HUES6 (cell line): ENCODE data around the gene KLHL17.

Experiments used
- H3K27ac ChIP-seq: 2 replicates; pipeline ENCODE4 v1.7.0; 2013; ENCODE audit warnings: low read depth, mild to moderate bottlenecking, low read length, inconsistent platforms
- H3K27me3 ChIP-seq: 2 replicates; pipeline ENCODE4 v1.6.1; 2013; ENCODE audit warnings: low read length; ENCODE audit not compliant: control insufficient read depth, insufficient read depth
- H3K36me3 ChIP-seq: 2 replicates; pipeline ENCODE4 v1.6.1; 2013; ENCODE audit warnings: low read length; ENCODE audit not compliant: control insufficient read depth, insufficient read depth
- H3K4me1 ChIP-seq: 2 replicates; pipeline ENCODE4 v1.6.1; 2013; ENCODE audit warnings: low read length; ENCODE audit not compliant: control insufficient read depth, insufficient read depth
- H3K4me3 ChIP-seq: 2 replicates; pipeline ENCODE4 v1.5.1; 2013; ENCODE audit warnings: low read depth, low read length
- H3K9ac ChIP-seq: one replicate; pipeline ENCODE4 v1.6.1; 2013; ENCODE audit warnings: mild to moderate bottlenecking, low read length
- H3K9me3 ChIP-seq: 2 replicates; pipeline ENCODE4 v1.6.1; 2013; ENCODE audit warnings: low read depth, low read length; ENCODE audit not compliant: control insufficient read depth, insufficient read depth

Gene KLHL17

DNA sequence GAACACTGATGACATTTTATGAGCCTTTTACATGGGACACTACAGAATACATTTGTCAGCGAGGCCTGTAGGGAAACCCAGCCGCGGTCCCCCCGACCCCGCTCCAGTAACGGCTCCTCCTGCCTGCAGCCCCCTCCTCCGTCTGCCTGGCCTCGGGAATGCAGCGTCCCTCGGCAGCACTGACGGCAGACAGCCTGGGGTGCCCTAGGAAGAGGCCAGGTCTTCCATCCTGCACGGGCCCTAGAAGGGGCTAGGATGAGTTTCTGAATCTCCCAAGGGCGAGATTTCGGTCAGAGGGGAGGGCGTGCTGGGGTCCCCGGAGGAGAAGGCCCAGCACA is 28.2 kb upstream of the KLHL17 start:
- no peak overlapping the region for H3K27ac ChIP-seq
- no peaks in the 10 kb centered on the region for H3K36me3 ChIP-seq
- no peak overlapping the region for H3K4me3 ChIP-seq
- no peak overlapping the region for H3K9ac ChIP-seq
- H3K4me1 ChIP-seq, result peaks cover 14% of the 10 kb centered on the region
- H3K9me3 ChIP-seq, result no peaks in the 10 kb centered on the region
- H3K27me3 ChIP-seq, result peaks cover 92% of the 10 kb centered on the region

DNA sequence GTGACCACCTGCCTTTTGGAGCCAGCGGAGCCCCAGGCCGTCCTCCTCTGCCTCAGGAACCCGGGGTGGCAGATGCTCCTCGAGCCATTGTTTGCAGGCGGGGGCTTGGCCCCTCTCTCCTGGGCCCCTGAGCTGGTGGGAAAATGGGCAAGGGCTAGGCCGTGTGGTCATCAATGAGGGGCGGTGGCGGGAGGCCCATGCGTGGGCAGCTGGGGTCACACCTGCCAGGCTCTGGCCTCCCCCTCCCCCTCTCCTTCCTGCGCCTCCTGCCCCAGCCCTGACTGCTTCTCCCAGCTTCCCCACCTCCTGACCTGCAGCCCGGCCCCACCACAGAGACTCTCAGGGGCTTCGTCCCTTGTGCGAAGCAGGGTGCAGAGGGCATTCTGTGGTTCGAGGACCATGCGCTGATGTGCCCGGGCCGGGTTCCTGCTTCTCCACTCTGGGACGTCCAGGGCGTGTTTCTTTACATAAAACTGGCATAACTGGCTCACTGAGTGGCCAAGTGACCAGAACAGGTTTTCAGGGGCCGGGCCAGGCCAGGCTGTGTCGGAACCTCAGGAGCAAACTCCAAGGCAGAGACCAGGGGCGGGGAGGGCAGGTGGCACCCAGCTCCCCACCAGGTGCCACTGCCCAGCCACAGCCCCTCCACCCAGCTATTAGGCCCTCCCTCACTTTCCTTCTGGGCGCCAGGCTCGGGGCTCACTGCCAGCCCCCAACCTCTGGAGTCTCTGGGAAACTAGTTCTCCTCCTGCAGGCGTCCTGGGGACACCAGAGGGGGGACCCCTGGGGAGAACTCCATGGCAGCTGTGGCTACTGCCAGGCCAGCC is 27.4 kb upstream of the KLHL17 start:
- H3K9ac ChIP-seq, result no peak overlapping the region
- H3K4me1 ChIP-seq, result peaks cover 14% of the 10 kb centered on the region
- H3K4me3 ChIP-seq, result no peak overlapping the region
- no peak overlapping the region for H3K27ac ChIP-seq
- peaks cover 92% of the 10 kb centered on the region for H3K27me3 ChIP-seq
- H3K36me3 ChIP-seq, result no peaks in the 10 kb centered on the region
- no peaks in the 10 kb centered on the region for H3K9me3 ChIP-seq

DNA sequence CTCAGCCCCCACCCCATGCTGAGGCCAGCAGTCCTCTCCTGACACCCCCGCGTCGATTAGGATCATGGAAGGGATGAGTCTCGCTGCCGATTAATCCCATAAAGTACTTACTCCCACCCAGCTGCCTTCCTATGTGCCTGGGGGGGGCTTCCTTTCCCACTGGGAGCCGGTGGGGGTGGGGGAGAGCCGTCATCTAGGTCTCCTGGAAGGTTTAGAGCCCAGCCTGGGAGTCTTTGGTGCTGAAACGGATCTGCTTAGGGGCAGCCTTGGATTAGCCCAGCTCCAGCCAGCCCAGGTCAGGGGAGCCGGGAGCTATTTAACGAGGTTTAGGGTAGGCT is 26.8 kb upstream of the KLHL17 start:
- H3K4me1 ChIP-seq, result peaks cover 20% of the 10 kb centered on the region
- H3K9me3 ChIP-seq, result no peaks in the 10 kb centered on the region
- H3K9ac ChIP-seq, result no peak overlapping the region
- H3K27ac ChIP-seq, result no peak overlapping the region
- H3K36me3 ChIP-seq, result no peaks in the 10 kb centered on the region
- H3K27me3 ChIP-seq, result peaks cover 92% of the 10 kb centered on the region
- no peak overlapping the region for H3K4me3 ChIP-seq

DNA sequence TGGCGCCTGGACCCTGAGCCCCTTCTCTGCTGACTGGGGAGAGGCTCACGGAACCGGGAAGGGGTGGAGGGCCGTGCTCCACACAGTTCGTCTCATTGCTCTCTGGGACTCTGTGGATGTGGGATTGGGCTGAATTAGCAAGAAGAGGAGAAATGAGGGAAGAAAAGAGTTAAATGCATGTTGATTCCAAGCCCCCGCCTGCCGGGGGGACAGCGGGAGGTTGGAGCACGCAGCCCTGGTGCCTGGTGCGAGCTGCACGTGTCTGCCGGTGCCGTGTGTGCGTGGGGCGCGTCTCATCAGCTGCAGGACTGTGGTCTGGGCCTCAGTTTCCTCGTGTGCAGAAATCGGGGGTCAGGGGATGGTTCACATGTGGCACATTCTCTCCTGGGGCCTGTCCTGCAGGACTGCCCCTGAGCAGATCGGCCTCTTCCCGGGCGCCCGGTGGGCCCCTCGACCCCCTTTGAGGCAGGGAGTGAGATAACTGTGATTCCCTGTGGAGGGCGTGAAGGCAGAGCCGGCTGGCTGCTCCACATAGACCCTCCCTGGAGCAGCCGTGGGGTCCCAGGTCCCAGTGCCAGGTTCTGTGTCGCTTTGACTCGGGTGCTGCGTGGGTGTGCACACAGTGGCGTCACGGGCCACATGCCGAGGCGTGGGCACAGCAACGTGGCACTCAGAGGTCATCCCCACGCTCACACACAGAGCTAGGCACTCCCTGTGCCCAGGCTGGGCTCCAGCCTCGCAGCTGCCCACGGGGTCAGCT is 25.2 kb upstream of the KLHL17 start:
- H3K36me3 ChIP-seq, result no peaks in the 10 kb centered on the region
- peaks cover 92% of the 10 kb centered on the region for H3K27me3 ChIP-seq
- no peak overlapping the region for H3K27ac ChIP-seq
- peaks cover 33% of the 10 kb centered on the region for H3K4me1 ChIP-seq
- H3K9me3 ChIP-seq, result no peaks in the 10 kb centered on the region
- H3K9ac ChIP-seq, result no peak overlapping the region
- H3K4me3 ChIP-seq, result peak overlapping the region; percentile 52

DNA sequence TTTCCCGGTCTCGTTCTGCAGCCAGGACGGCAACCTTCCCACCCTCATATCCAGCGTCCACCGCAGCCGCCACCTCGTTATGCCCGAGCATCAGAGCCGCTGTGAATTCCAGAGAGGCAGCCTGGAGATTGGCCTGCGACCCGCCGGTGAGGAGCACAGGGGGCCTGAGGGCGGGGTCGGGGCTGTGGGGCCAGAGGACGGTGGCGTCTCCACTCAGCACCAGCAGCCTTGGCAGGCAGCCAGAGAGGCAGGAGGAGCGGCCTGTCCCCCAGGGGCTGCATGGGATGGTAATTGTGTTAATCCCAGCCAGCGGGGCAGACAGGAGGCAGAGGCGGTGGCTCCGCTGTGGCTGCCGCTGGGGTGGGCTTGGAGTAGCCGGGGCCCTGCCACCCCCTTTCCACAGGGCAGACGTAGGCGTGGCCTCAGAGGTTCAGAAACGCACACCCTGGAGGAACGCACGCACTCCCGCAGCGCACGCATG is 24.6 kb upstream of the KLHL17 start:
- H3K4me1 ChIP-seq, result peaks cover 34% of the 10 kb centered on the region
- no peaks in the 10 kb centered on the region for H3K9me3 ChIP-seq
- H3K4me3 ChIP-seq, result peak overlapping the region; percentile 52

DNA sequence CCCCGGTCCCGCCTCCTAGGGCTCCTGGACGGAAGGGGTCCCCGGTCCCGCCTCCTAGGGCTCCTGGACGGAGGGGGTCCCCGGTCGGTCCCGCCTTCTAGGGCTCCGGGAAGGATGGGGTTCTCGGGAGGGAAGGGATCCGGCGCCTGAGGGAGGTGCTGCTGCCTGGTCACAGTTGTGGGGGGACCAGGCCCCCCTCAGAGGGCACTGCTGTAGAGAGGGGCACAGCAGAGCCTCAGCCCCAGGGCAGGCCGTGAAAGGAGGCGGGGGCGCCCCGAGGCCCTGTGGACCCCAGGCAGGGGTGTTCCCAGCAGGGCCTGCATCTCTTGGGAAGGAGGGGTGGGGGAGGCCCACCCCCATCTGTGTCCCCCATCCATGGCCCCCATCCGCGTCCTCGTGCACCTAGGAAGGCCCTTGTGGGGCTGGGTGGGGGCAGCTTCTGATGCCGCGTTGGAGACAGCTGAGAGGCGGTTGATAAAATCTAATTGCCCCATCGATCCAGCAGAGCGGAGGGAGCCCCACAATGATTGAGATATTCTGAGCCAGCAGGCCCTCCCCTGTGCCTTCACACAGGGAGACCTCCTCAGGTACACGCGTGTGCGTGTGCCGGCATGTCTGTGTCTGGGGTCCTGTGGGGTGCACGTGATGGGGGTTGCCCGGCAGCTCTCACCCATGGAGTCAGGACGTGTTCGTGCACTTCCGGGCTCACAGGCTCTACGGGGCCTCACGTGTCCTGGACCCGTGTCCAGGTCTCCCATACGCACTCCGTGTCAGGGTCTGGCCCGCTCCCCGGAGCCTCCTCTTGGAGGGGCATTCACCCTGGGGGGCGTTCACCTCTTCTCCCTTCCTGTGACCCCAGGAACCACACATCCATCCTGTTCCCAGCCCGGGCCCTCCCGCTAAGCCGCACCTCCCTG is 23.8 kb upstream of the KLHL17 start:
- H3K4me3 ChIP-seq, result no peak overlapping the region
- no peak overlapping the region for H3K9ac ChIP-seq
- no peak overlapping the region for H3K27ac ChIP-seq
- peaks cover 92% of the 10 kb centered on the region for H3K27me3 ChIP-seq
- no peaks in the 10 kb centered on the region for H3K9me3 ChIP-seq
- H3K36me3 ChIP-seq, result no peaks in the 10 kb centered on the region
- peaks cover 41% of the 10 kb centered on the region for H3K4me1 ChIP-seq

More for the DNA sequence above, 24.6 kb upstream of the KLHL17 start:
- Histone ChIP-seq H3K27ac (no peak overlapping the region), H3K9ac (no peak overlapping the region), H3K36me3 (no peaks in the 10 kb centered on the region), H3K27me3 (peaks cover 92% of the 10 kb centered on the region)

DNA sequence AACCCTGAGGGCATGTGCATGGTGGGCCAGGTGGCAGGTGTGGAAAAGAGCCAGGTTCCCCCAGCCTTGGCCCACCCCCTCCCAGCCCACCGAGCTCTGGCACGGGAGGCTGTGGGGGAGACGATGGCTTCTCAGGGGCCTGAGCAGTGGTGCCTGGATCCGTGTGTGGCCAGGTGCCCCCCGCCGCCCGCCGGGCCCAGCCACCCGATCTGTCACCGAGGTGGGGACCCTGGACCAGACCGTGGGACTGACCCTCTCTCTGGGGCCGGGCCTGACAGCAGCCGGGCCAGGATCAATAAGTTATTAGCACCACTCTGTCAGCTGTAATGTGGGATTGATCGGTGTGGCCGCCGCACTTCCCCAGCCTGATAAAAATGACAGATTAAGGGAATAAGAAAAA is 22.9 kb upstream of the KLHL17 start:
- no peak overlapping the region for H3K9ac ChIP-seq
- no peak overlapping the region for H3K27ac ChIP-seq
- peaks cover 90% of the 10 kb centered on the region for H3K27me3 ChIP-seq
- no peak overlapping the region for H3K4me3 ChIP-seq
- no peaks in the 10 kb centered on the region for H3K36me3 ChIP-seq
- H3K4me1 ChIP-seq, result peaks cover 39% of the 10 kb centered on the region
- H3K9me3 ChIP-seq, result no peaks in the 10 kb centered on the region

DNA sequence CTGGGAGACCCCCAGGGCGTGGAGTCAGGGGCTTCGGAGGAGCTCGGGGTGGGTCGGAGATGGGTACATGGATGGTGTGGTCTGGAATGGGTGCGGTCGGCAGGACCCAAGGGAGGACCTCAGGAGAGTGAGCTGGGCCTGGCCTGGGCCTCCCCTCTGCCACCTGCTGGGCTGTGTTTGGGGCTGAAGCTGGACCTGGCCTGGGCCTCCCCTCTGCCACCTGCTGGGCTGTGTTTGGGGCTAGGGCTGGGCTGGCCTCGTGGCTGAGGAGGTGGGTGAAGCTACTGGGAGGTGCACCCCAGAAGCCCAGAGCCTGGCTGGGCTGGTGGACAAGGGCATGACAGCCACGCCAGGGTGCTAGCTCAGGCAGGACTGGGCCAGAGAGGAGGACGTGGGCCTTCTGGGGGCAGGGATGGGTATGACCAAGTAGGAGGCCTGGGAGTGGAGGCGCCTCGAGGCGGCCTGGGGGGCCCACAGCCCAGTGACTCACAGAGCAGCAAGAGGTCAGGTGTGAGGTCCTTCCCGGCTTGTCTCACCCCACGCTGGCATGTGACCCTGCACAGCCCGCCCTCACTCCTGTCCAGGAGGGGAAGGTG is 22.2 kb upstream of the KLHL17 start:
- Histone ChIP-seq H3K36me3 (no peaks in the 10 kb centered on the region), H3K4me1 (peaks cover 44% of the 10 kb centered on the region), H3K27me3 (peaks cover 90% of the 10 kb centered on the region), H3K27ac (no peak overlapping the region), H3K4me3 (no peak overlapping the region), H3K9me3 (no peaks in the 10 kb centered on the region), H3K9ac (no peak overlapping the region)

DNA sequence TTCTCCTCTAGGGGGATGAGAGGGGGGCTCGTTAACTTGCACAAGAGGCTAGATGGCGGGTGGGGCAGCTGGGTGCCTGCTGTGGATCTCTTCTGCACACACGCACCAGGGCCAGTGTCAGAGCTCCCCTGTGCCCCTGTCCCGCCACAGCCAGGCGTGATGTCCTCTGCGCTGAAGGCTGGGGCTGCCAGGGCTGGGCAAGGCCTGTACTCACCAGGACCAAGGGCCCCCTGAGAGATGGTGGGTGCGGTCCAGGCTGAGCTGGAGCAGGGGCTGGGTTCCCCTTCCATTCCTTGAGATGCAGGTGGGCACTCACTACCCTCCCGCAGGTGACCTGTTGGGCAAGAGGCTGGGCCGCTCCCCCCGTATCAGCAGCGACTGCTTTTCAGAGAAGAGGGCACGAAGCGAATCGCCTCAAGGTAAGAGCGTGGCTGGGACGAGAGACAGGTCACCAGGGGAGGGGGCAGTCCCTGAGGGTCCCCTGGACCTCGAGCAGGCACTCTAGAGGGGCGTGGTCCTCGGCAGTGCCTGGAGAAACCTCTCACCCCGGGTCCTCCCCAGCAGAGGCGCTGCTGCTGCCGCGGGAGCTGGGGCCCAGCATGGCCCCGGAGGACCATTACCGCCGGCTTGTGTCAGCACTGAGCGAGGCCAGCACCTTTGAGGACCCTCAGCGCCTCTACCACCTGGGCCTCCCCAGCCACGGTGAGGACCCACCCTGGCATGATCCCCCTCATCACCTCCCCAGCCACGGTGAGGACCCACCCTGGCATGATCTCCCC is 21.5 kb upstream of the KLHL17 start:
- Histone ChIP-seq H3K4me3 (0 out of 2 replicates have a peak overlapping the region, but pooled peaks have one; percentile 14), H3K9me3 (no peaks in the 10 kb centered on the region), H3K27me3 (peaks cover 89% of the 10 kb centered on the region), H3K4me1 (peaks cover 46% of the 10 kb centered on the region), H3K9ac (no peak overlapping the region), H3K36me3 (no peaks in the 10 kb centered on the region), H3K27ac (no peak overlapping the region)

DNA sequence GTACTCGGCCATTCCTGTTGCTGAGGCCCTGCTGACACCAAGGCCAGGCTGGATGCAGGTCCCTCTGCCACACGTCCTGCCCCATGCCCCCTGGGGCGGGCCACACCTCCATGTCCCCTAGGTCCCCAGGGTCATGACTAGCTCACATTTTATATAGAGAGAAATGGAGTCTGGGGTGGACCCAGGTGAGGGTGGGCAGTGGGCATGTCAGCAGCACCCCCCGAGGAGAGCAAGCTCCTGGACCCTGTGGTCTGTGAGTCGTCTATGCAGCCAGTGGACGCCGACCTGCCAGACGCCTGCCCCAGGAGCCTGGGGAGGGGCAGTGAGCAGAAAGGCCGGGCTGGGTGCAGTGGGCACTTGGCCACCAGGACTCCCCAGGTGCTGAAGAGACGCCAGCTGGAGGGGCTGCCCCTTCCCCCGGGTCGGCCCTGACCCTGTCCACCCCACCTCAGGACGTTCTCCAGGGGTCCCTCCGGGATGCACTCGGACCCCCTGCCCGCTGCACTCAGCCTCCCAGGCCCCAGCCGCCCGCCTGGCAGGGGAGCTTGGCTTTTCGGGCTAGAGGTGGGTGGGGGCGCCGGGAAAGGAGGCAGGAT is 20.8 kb upstream of the KLHL17 start:
- no peak overlapping the region for H3K9ac ChIP-seq
- H3K4me1 ChIP-seq, result peaks cover 46% of the 10 kb centered on the region
- H3K9me3 ChIP-seq, result no peaks in the 10 kb centered on the region
- peaks cover 89% of the 10 kb centered on the region for H3K27me3 ChIP-seq
- H3K4me3 ChIP-seq, result peak overlapping the region; percentile 51
- H3K27ac ChIP-seq, result no peak overlapping the region
- no peaks in the 10 kb centered on the region for H3K36me3 ChIP-seq
